HCT116 (cell line): Measurements from ENCODE around the gene LSM14A. TPM values are rescaled to one million over a fixed set of nuclear protein-coding genes. Genes with fewer than 3 reads are reported as not detected.

Source experiments
- ATAC-seq: fragments of 200-7000 bp; cut with Tn5 transposase; 2 replicates; pipeline ENCODE4 v1.9.1; 2020; ENCODE audit warnings: mild to moderate bottlenecking, moderate library complexity
- BruUV-seq: library from RNA; stranded (reverse); fragments of 400-500 nt; replicated peaks from 2 replicates; lab custom pipeline; 2021; lab: Mats Ljungman, UMichigan
- CTCF ChIA-PET: fragments of 300-600 bp; sonication (Branson Sonifier 250); formaldehyde crosslinking; loops from one replicate; lab custom pipeline; 2021; ENCODE audit warnings: antibody characterized with exemption; lab: Charles Lee
- POLR2A ChIA-PET: fragments of 300-600, 350-600 bp; sonication (Branson Sonifier 250); formaldehyde crosslinking; loops from one replicate; lab custom pipeline; 2021; ENCODE audit warnings: antibody characterized with exemption; lab: Charles Lee
- RAD21 ChIA-PET, 2 experiments: fragments of 300-600 bp; sonication (Branson Sonifier 250); formaldehyde crosslinking; loops; one replicate each; lab custom pipeline; 2023; ENCODE audit warnings: low total read pairs in 2 of 2; ENCODE audit not compliant: uncharacterized antibody in 2 of 2, unreplicated experiment in 2 of 2, low non-redundant PET in 1 of 2; lab: Charles Lee
- DNase-seq: peaks from one replicate; pipeline ENCODE4 v3.0.0-alpha.2; 2010; ENCODE audit warnings: low read depth, low spot score
- H2AFZ ChIP-seq: fragments of 200-600 bp; shearing (Covaris generic), sonication (generic); 2 replicates; pipeline ENCODE4 v1.6.1; 2017; ENCODE audit warnings: low read depth, mixed run types, mixed read lengths, antibody characterized with exemption, low read length; ENCODE audit not compliant: poor library complexity, severe bottlenecking
- H3K27ac ChIP-seq: 2 replicates; pipeline ENCODE4 v1.5.1; 2012; ENCODE audit warnings: low read depth, low read length
- H3K27me3 ChIP-seq: fragments of 200-600 bp; sonication (generic); 2 replicates; pipeline ENCODE4 v1.6.1; 2016; ENCODE audit warnings: mixed run types, low read length, mixed read lengths; ENCODE audit not compliant: insufficient read depth
- H3K36me3 ChIP-seq, 2 experiments: fragments of 200-500 bp in 1 of 2; fragments of 200-600 bp in 1 of 2; sonication (Bioruptor generic) in 1 of 2; sonication (generic) in 1 of 2; 2 replicates each; pipeline versions ENCODE4 v1.5.1 to v1.6.1; 2014 to 2016; ENCODE audit warnings: low read length in 2 of 2, inconsistent platforms in 1 of 2, mixed read lengths in 1 of 2, mixed run types in 1 of 2; ENCODE audit not compliant: insufficient read depth in 2 of 2, control insufficient read depth in 1 of 2
- H3K4me1 ChIP-seq, 2 experiments: fragments of 200-600 bp in 1 of 2; sonication (generic) in 1 of 2; 2 replicates each; pipeline versions ENCODE4 v1.5.1 to v1.6.1; 2012 to 2017; ENCODE audit warnings: low read length in 2 of 2, inconsistent platforms in 1 of 2, mild to moderate bottlenecking in 1 of 2, mixed read lengths in 1 of 2, mixed run types in 1 of 2, moderate library complexity in 1 of 2; ENCODE audit not compliant: insufficient read depth in 2 of 2, control insufficient read depth in 1 of 2
- H3K4me2 ChIP-seq: fragments of 200-600 bp; sonication (generic); 2 replicates; pipeline ENCODE4 v1.6.1; 2017; ENCODE audit warnings: mixed run types, low read length, mixed read lengths
- H3K4me3 ChIP-seq, 2 experiments: fragments of 200-600 bp in 1 of 2; sonication (generic) in 1 of 2; replicated peaks in 1 of 2; 2 replicates each; pipeline ENCODE4 v1.5.1; 2011 to 2016; ENCODE audit warnings: low read length in 2 of 2, control low read depth in 1 of 2, low read depth in 1 of 2, mild to moderate bottlenecking in 1 of 2, mixed read lengths in 1 of 2, mixed run types in 1 of 2
- H3K79me2 ChIP-seq: fragments of 200-600 bp; sonication (generic); 2 replicates; pipeline ENCODE4 v1.6.1; 2017; ENCODE audit warnings: mild to moderate bottlenecking, mixed run types, low read length, moderate library complexity, mixed read lengths; ENCODE audit not compliant: insufficient read depth
- H3K9ac ChIP-seq: fragments of 200-600 bp; sonication (generic); 2 replicates; pipeline ENCODE4 v1.6.1; 2016; ENCODE audit warnings: low read length, mixed read lengths
- H3K9me2 ChIP-seq: fragments of 200-600 bp; sonication (generic), shearing (Covaris generic); 2 replicates; pipeline ENCODE4 v1.6.1; 2017; ENCODE audit warnings: mixed run types, mild to moderate bottlenecking, moderate library complexity; ENCODE audit not compliant: insufficient read depth
- H3K9me3 ChIP-seq, 2 experiments: fragments of 200-500 bp in 1 of 2; fragments of 200-600 bp in 1 of 2; sonication (Bioruptor generic) in 1 of 2; sonication (generic) in 1 of 2; 2 replicates each; pipeline ENCODE4 v1.6.1; 2014 to 2017; ENCODE audit warnings: low read length in 2 of 2, mixed read lengths in 2 of 2, inconsistent platforms in 1 of 2, low read depth in 1 of 2, mild to moderate bottlenecking in 1 of 2, mixed run types in 1 of 2, moderate library complexity in 1 of 2; ENCODE audit not compliant: control insufficient read depth in 1 of 2, insufficient read depth in 1 of 2
- H4K20me1 ChIP-seq: fragments of 200-600 bp; sonication (generic), shearing (Covaris generic); 2 replicates; pipeline ENCODE4 v1.6.1; 2017; ENCODE audit warnings: mixed run types, mild to moderate bottlenecking, moderate library complexity; ENCODE audit not compliant: insufficient read depth
- CBX3 ChIP-seq: IDR thresholded peaks from 2 replicates; pipeline ENCODE4 v1.6.1; 2012; ENCODE audit warnings: low read depth
- EGR1 ChIP-seq: IDR thresholded peaks from 2 replicates; pipeline ENCODE4 v1.6.1; 2012; ENCODE audit warnings: low read depth
- EZH2phosphoT487 ChIP-seq: fragments of 200-600 bp; IDR thresholded peaks from 2 replicates; pipeline ENCODE4 v1.6.1; 2018; ENCODE audit warnings: antibody characterized with exemption, borderline replicate concordance
- JUND ChIP-seq: IDR thresholded peaks from 2 replicates; pipeline ENCODE4 v1.6.1; 2012
- MAX ChIP-seq: IDR thresholded peaks from 2 replicates; pipeline ENCODE4 v1.6.1; 2012
- RAD21 ChIP-seq: IDR thresholded peaks from 2 replicates; pipeline ENCODE4 v1.6.1; 2012; ENCODE audit warnings: low read depth, mild to moderate bottlenecking
- SIN3A ChIP-seq: IDR thresholded peaks from 2 replicates; pipeline ENCODE4 v1.6.1; 2012; ENCODE audit warnings: low read depth
- SRF ChIP-seq: IDR thresholded peaks from 2 replicates; pipeline ENCODE4 v1.6.1; 2012; ENCODE audit warnings: low read depth
- TCF7L2 ChIP-seq: IDR thresholded peaks from 2 replicates; pipeline ENCODE4 v1.7.0; 2011; ENCODE audit warnings: borderline replicate concordance, inconsistent platforms; ENCODE audit not compliant: insufficient read depth, insufficient read length; ENCODE audit errors: extremely low read depth
- YY1 ChIP-seq: IDR thresholded peaks from 2 replicates; pipeline ENCODE4 v1.6.1; 2011; ENCODE audit warnings: low read length, low read depth, moderate library complexity, mild to moderate bottlenecking; ENCODE audit not compliant: insufficient replicate concordance; ENCODE audit errors: extremely low read depth
- intact Hi-C: fragments of 100-400 bp; cut with micrococcal nuclease; formaldehyde crosslinking; loops from 2 replicates; pipeline ENCODE4 v1.10.0; 2022
- total RNA-seq: library from RNA; stranded (reverse); gene quantifications from one replicate; pipeline ENCODE4 v1.2.1, GENCODE V29; 2021; ENCODE audit not compliant: unreplicated experiment
- TF ChIP-seq, protein P1 (sequence below): IDR thresholded peaks from 2 replicates; pipeline ENCODE4 v1.6.1; 2012; ENCODE audit warnings: low read depth

The LSM14A gene
- total RNA-seq, 1 experiment from 2014 or later = 120 TPM

DNA sequence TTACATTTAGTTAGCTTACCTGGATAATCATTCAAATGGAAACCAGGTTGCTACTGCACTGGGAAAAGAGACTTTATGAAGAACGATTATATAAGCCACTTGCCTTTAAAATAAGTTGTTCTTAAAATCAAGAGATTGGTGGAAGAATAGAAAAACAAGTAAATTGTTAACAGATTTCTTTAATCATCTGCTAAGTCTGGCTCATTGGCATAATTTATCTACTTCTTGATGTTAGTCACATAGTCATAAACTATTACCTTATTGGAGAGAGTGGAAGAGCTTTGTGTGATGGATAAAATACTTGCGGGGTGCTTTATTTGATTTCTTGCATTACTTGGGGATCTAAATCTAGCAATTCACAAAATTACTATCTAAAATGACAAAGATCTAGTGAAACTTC is 6.8 kb downstream of the LSM14A start:
- intact Hi-C loops = no loop called here
- Histone ChIP-seq H3K4me1 (peaks cover 5 to 21% of the 10 kb centered on the region in 2 experiments; a peak in 2 of 4 replicates), H3K79me2 (peaks cover 100% of the 10 kb centered on the region), H3K27ac (no peak overlapping the region), H3K27me3 (no peaks in the 10 kb centered on the region), H3K36me3 (peaks cover 3 to 16% of the 10 kb centered on the region in 2 experiments; a peak in 2 of 4 replicates), H3K9me2 (no peaks in the 10 kb centered on the region), H3K9me3 (no peaks in the 10 kb centered on the region), H3K9ac (no peak overlapping the region), H4K20me1 (peaks cover 58% of the 10 kb centered on the region), H3K4me2 (no peak overlapping the region), H2AFZ (no peak overlapping the region)
- ChIA-PET POLR2A (no interaction called here), CTCF (interaction anchor here (1.3 kb wide), 1 partner anchor 40 kb away, joined by 5 read pairs; no protein-coding TSS in a partner anchor), RAD21 (no interaction called here)
- DNase-seq (no peak), ATAC-seq (no peak)
- no TSS peak for BruUV-seq
- no peak for TF ChIP-seq RAD21
- TF ChIP-seq MAX = no peak
- TF ChIP-seq, protein P1, sequence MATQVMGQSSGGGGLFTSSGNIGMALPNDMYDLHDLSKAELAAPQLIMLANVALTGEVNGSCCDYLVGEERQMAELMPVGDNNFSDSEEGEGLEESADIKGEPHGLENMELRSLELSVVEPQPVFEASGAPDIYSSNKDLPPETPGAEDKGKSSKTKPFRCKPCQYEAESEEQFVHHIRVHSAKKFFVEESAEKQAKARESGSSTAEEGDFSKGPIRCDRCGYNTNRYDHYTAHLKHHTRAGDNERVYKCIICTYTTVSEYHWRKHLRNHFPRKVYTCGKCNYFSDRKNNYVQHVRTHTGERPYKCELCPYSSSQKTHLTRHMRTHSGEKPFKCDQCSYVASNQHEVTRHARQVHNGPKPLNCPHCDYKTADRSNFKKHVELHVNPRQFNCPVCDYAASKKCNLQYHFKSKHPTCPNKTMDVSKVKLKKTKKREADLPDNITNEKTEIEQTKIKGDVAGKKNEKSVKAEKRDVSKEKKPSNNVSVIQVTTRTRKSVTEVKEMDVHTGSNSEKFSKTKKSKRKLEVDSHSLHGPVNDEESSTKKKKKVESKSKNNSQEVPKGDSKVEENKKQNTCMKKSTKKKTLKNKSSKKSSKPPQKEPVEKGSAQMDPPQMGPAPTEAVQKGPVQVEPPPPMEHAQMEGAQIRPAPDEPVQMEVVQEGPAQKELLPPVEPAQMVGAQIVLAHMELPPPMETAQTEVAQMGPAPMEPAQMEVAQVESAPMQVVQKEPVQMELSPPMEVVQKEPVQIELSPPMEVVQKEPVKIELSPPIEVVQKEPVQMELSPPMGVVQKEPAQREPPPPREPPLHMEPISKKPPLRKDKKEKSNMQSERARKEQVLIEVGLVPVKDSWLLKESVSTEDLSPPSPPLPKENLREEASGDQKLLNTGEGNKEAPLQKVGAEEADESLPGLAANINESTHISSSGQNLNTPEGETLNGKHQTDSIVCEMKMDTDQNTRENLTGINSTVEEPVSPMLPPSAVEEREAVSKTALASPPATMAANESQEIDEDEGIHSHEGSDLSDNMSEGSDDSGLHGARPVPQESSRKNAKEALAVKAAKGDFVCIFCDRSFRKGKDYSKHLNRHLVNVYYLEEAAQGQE = no peak
- no peak for TF ChIP-seq EZH2phosphoT487
- no peak for TF ChIP-seq TCF7L2
- TF ChIP-seq SRF = no peak
- no peak for TF ChIP-seq SIN3A
- no peak for TF ChIP-seq EGR1
- no peak for TF ChIP-seq JUND
- TF ChIP-seq CBX3 = no peak
- TF ChIP-seq YY1 = no peak
- TF ChIP-seq, all 23 proteins: peak for 0
- H3K4me3 ChIP-seq = no peak overlapping the region
